ENCODE data around the gene GLIPR1L2.

DNA sequence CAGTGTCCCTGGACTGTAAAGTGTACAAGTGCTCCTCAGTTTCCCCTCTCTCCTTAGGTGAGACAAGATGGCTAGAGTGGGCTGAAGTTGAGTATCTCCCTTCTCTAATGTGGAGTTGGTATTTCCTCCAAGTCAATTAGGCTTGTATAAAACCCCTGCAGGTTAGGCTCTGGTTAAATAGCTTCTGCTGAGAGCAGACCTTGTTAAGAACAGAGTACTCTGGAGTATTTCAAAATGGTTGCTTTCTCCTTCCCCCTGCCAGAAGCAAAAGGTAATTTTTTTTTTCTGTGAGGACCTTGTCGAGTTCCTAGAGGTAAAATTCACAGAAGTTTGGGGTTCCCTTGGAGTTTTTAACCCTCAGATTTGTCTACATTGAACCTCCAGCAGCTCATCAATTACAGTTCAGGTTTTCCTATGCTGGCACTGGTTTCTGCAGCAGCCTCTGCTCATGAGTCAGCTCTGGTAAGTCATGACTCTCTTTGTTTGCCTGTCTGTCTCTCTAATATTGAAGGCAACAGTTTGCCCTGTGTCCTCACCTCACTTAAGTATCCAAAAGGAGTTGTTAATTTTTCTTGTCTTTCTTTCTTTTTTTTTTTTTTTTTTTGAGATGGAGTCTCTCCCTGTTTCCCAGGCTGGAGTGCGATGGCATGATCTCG is 61.9 kb downstream of the GLIPR1L2 start:
- TF ChIP-seq, protein P1, sequence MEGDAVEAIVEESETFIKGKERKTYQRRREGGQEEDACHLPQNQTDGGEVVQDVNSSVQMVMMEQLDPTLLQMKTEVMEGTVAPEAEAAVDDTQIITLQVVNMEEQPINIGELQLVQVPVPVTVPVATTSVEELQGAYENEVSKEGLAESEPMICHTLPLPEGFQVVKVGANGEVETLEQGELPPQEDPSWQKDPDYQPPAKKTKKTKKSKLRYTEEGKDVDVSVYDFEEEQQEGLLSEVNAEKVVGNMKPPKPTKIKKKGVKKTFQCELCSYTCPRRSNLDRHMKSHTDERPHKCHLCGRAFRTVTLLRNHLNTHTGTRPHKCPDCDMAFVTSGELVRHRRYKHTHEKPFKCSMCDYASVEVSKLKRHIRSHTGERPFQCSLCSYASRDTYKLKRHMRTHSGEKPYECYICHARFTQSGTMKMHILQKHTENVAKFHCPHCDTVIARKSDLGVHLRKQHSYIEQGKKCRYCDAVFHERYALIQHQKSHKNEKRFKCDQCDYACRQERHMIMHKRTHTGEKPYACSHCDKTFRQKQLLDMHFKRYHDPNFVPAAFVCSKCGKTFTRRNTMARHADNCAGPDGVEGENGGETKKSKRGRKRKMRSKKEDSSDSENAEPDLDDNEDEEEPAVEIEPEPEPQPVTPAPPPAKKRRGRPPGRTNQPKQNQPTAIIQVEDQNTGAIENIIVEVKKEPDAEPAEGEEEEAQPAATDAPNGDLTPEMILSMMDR (IDR thresholded peaks at IDR 0.05; ENCODE audit: insufficient read depth, low read depth, low read length): no peak
- no peak for TF ChIP-seq EZH2 (IDR thresholded peaks at IDR 0.05; ENCODE audit: insufficient read depth, low read length)

Measured in astrocyte (in vitro differentiated cells and primary cell).